NCI-H2171 (cell line): Measurements from ENCODE around the gene IFI16.
"Not testable (repeated sequence)": the region's sequence is repeated elsewhere in the genome, so short reads cannot be mapped to it uniquely, and the experiment has no call there.

ENCODE experiments used
- DNase-seq: peaks from one replicate; lab custom pipeline; 2025; lab: John Stamatoyannopoulos, UW

Gene IFI16

DNA sequence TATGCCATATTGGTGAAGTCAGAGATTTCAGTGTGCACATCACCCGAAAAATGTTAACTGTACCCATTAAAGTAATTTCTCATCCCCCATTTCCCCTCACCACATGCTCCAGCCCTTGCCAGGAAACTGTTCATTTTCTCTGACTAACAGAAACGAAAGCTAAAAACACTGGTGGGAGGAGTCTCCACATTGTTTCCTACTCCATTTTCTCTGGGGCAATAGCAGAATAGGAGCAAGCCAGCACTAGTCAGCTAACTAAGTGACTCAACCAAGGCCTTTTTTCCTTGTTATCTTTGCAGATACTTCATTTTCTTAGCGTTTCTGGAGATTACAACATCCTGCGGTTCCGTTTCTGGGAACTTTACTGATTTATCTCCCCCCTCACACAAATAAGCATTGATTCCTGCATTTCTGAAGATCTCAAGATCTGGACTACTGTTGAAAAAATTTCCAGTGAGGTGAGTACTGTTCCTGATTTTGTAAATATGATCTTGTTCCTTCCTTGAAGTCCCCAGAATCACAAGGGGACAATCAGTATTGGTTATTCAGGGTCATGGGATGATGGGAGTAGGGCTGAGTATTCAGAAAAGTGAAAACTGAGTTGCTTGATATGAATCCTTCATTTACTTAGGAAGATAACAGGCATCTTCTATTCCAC, at the start of gene IFI16:
IFI16 (plus strand) TSS at position 204 of the 658 bp plus-strand sequence. CDS start 4,774 bp downstream, outside the sequence.
- DNase-seq, result no peak

DNA sequence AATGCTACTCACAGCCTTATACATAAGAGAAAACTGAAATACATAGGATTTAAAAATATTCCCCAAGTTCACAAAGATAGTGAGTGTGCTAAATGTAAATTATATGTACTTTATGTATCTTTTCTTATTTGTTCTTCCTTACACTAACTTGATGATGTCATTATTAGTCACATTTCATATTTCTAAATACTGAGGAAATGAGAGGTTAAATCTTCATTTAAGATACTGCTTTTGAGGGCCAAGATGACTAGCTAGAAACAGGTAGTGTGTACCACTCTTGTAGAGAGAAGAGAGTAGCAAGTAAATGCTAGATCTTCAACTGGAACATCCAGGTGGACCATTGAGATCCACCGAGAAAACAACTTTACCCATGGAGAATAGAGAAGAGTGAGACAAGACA, 48.5 kb upstream of the IFI16 start:
- DNase-seq, result no peak

DNA sequence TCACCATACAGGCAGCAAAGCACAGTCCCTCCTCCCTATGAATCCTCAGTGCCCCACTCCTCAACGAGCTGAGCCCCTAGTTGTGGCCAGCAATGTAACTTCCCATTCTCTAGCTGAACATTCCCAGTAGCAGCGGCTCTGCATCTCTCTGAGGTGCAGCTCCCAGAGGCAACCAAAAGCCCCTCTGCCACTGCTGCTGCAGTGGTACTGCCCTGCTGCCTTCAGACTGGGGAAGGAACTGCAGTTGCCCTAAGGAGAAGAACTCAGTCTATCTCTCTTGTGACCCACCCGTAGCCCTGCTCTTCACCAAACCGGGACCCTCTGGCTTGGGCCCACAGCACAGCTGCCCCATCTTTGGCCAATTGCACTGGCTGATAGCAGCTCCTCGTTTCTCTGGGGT, 46.7 kb upstream of the IFI16 start:
- no peak for DNase-seq

DNA sequence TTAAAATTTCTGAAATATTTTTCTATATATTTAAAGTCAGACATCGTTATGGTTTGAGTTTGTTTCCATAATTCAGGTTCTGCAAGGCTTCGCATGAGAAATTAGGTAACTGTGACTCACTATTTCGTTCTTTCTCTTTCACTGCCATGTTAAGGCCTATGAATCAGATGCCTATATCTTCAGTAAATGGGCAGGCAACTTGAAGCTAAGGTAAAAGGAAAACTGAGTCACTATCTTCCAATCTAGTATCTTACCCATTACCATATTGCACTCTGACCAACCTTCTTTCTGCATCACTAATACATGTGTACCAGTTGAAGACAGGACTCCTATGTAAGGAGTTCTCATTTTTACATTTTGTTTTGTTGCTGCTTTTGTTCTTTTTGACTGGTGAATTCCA, 40.5 kb upstream of the IFI16 start:
- no peak for DNase-seq

DNA sequence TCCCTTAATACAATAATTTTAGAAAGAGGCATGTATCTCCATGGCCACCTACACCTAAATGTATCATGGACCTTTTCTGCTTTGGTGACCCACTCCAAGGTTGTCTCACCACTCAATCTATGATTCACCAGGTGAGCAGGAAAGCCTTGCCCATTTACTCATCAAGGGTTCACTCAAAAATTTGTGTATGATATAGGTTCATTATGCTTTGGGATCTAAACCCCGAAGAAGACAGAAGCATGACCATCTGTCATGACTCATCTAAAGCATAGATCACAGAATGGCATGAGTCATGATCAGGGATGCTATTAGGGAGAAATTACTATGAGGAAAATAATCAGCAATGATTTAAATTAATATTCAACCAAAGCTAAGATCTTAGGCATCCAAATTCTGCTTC, 39.9 kb upstream of the IFI16 start:
- no peak for DNase-seq

DNA sequence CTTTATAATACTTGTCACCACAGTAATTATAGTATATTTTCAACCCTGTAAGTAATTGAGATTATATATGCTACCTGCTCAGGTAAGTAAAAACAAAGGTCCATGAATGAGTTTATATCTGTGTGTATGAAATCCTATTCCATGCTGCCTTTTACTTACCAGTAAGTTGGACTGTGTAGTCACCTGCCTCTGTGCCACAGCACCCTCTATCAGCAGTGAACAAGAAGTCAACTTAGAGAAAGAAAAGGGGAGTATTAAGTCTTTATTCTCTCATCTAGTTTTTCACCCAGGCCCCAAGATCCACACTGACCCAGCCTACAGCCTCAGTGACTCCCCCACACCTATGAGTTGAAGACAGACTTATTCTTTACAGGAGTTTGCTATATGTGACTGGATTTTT, 36.9 kb upstream of the IFI16 start:
- DNase-seq, result no peak

DNA sequence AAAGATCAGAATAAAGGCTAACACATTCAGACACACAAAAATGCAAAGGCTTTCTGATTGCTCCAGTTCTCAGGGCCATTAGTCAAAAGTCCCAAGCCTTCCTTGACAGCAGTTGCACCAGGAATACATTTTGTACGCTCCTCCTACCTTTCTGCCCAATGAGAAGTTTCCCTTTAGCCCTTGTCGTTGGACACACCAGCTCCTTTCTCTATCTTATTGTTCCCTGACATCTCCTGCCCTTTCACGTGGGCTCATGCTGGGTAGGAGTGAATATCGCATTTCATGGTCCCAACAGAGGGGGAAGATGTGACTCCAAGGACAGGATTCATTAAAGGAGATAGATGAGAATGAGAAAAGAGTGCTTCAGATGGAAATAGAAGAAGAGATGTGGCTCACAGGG, 33.5 kb upstream of the IFI16 start:
- no peak for DNase-seq

DNA sequence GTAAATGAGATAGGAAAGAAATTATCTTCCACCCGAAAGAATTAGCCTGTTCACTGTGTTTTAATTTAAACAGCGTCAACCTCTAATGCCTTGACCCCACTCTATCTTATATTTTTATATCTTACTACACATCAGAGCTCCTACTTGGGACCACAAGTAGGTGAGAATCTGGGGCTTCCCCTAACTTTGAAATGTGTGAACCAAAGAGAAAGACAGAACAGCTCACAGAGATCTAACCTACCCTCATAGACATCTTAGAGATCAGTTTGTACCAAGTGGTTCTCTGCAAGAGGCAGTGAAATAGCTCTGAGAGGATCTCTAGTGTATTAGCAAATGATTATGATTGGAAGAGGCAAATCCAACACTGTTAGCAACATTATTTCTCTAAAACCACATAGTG, 31.0 kb upstream of the IFI16 start:
- DNase-seq, result no peak

DNA sequence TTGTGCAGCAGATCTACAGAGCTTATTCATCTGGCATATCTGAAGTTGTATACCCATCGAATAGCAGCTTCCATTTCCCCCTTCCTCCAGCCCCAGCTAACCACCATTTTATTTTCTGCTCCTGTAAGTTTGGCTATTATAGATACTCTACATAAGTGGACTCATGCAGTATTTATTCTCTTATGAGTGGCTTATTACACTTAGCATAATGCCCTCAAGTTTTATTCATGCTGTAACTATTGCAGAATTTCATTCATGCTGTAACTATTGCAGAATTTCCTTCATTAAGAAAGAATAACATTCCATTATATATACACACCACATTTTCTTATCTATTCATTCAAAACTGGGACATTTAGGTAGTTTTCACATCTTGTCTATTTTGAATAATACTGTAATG, 30.5 kb upstream of the IFI16 start:
- DNase-seq, result no peak

DNA sequence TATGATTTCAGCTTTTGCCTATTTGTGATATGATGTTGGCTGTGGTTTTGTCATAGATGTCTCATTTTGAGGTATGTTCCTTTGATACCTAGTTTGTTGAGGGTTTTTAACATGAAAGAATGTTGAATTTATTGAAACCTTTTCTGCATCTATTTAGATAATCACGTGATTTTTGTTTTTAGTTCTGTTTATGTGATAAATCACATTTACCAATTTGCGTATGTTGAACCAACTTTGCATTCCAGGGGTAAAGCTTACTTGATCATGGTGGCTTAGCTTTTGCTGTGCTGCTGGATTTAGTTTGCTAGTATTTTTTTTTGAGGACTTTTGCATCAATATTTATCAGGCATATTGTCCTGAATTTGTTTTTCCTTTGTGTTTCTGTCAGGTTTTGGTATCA, 26.5 kb upstream of the IFI16 start:
- no peak for DNase-seq

DNA sequence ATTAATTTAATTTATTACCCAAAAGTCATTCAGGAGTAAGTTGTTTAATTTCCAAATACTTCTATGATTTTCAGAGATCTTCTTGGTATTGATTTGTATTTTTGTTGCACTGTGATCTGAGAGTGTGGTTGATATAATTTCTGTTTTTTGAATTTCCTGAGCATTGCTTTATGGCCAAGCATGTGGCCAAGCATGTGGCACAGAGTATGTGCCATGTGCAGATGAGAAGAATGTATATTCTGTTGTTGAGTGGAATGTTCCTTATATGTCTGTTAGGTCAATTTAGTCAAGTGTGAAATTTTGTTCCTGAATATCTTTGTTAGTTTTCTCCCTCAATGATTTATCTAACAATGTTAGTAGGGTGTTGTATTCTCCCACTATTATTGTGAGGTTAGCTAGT, 25.3 kb upstream of the IFI16 start:
- DNase-seq, result no peak

DNA sequence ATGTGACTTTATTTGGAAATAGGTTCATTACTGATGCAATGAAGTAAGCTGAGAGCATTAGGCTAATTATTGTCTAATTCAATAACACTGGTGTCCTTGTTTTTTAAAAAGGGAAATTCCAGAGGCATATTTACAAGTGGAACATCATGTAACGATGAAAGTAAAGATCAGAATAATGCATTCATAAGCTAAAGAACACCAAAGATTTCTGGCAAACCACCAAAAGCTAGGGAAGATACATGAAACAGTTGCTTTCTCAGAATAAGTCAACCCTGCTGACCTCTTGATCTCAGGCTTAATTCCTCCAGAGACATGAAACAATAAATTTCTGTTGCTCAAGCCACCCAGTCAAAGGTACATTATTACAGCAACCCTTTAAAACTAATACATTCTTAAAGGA, 20.3 kb upstream of the IFI16 start:
- no peak for DNase-seq

DNA sequence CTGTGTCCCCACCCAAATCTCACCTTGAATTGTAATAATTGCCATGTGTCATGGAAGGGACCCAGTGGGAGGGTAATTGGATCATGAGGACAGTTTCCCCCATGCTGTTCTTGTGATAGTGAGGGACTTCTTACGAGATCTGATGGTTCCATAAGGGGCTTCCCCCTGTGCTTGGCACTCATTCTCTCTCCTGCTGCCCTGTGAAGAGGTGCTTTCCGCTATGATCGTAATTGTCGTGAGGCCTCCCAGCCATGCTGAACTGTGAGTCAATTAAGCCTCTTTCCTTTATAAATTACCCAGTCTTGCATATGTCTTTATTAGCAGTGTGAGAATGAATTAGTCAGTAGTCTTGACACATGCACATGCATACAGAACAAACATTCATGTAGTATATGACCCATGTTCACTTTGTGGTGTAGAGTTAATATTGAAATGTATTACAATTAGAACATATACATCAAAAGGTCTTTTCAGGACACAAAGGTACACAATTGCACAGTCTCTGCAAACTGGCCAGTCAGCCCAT, 16.9 kb upstream of the IFI16 start:
- DNase-seq, result no peak

DNA sequence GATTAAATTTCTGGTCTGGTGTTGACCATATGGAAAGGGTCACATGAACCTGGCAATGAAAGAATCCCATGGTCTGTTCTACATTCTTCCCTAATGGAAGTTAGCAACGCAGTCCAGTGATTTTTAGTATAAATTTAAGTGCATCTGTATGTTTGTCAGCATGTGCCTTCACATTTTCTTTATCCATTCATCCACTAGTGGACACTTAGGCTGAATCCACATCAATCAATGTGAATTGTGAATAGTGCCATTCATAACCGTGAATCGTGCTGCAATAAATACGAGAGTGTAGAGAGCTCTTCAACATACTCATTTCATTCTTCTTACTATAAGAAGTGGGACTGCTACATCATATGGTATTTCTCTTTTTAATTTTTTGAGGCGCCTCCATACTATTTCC, 12.7 kb upstream of the IFI16 start:
- DNase-seq, result no peak

DNA sequence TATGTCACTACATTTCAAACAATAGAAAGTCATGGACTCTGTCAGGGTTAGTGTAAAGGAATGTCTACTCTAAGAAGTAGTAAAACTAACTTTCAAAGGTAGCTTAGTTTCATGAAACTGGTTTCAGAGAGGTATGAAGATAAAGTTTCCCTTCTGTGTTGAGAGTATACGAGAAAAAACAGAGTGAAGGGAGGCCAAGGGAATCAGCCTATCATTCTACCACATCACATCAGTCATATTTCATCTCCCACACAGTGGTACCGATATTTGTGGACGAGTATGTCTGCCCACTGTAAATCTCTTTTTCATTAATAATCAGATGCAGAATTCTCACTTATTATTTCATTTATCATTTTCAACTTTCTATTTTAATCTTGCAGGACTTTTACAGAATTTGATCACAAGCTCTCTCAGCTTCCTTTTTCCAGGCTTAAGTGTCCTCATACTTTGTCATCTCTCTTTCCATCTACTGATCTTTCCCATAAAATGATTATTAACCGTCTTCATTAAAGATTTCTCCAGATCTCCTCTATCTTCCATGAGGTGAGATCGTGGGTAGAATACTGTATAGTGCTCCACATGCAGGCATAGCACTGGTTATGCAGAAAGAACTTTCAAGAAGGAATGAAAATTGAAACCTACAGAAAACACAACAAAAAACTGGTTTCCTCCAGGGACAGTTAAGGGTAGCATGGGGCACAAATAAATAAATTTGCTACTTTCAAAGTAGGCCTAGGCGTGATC, 11.5 kb upstream of the IFI16 start:
- no peak for DNase-seq

DNA sequence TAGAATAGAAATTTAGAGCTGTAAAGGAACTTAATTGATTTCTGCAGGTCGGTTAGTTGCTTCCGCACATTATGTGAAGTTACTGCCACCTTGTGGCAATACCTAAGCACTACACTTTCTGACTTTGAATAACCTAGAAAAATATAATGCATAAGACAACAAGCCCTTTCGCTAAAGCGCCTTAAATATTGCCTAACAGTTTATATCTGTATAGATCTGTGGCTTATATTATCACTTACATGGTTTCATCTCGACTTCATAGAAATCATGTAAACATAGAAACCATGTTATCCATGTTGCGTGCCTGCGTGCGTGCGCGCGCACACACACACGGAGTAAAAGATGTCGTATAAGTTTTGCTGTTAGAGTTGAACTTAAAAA, 10.9 kb upstream of the IFI16 start:
- peak; percentile 18 for DNase-seq

DNA sequence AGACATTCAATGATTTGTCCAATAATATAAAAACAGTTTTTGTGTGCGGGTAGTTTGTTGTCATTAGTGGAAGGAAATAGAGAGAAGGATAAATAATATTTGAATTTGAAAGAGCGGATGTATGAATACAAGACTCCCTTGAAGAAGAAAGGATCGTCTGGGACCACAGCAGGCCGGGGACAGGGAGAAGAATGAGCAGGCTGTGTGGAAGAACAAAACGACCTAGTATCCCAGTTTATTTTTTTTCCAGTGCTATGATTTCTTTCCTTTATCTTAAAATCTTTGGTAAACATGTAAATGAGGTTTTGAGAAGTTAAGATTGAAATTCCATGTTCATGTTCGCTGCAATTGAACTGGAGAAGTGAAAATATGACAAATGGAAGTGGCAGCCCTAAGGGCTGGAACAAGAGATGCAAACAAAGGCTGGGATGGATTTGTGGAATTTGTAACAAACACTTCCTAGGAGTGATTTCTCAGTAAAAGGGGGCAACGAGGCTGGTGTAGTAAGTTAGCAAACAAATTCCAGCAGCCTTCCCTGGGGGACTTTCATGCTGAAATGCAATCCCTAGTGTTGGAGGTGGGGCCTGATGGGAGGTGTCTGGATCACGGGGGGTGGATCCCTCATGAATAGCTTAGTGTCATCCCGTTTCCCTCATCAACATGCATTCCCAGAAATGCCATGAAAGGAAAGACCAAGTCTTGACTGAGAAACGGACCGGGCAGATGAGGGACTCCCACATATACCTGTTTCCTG, 10.2 kb upstream of the IFI16 start:
- DNase-seq, result no peak

DNA sequence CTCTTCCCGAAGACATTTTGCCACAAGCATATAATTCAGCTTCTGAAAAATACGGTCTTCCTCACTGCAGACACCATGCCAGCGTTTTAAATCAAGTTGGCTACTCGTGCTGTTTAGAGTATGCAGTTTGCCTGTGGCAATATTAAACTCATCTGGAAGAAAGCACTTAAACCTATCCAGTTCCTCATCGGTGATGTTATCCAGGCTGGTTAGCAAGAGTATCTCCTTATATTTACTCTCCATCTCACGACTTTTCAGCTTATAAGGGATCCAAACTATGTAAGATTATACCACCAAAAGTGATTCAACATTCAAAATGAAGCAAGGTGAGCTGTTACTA, 9.7 kb upstream of the IFI16 start:
- DNase-seq, result no peak

DNA sequence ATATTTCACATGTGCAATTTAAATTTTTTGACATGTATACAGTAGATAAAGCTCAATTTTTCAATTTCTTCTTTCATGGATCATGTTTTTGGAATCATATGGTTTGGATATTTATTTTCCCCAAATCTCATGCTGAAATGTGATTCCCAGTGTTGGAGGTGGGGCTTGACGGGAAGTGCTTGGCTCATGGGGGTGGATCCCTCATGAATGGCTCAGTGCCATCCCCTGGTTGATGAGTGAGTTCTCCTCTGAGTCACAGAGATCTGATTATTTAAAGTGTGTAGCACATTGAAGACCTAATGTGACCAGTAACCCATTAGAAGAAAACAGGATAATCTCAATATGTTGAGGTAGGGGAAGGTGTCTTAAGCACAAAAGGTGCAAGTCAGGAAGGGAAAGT, 9.1 kb upstream of the IFI16 start:
- no peak for DNase-seq

DNA sequence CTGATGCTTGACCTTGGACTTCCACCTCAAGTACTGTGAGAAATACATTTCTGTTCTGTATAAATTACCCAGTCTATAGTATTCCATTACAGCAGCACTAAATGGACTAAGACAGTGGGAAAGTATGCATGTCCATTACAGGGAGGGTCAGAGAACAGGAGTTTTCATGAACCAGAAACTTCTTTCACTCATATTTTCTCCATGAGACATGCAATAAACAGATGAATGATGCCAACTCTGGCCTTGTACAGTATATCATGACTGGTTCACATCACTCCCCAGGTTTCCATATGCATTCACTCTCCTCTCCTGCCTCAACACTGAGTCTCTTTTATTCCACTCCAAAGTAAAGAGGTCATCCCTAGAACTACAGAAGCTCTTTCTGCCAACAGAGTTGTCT, 4.5 kb upstream of the IFI16 start:
- no peak for DNase-seq

DNA sequence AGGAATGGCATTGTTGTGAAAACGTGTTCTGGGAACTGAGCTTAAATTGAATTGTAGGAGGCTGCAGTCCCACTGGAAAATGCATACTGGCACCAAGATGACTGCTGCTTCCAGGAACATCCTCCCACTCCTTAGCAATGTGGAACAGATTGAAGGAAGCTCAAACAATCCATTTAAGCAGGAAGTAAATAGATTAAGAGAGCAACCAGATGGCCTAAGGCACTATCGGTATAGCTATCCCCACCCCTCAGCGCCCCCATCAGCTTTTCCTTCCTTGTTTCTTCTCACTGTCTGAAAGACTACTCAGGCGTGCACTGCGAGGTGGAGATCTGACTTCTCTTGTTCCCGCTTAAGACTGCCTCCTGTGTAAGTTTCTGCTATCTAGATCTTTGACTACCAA, 4.0 kb upstream of the IFI16 start:
- no peak for DNase-seq

DNA sequence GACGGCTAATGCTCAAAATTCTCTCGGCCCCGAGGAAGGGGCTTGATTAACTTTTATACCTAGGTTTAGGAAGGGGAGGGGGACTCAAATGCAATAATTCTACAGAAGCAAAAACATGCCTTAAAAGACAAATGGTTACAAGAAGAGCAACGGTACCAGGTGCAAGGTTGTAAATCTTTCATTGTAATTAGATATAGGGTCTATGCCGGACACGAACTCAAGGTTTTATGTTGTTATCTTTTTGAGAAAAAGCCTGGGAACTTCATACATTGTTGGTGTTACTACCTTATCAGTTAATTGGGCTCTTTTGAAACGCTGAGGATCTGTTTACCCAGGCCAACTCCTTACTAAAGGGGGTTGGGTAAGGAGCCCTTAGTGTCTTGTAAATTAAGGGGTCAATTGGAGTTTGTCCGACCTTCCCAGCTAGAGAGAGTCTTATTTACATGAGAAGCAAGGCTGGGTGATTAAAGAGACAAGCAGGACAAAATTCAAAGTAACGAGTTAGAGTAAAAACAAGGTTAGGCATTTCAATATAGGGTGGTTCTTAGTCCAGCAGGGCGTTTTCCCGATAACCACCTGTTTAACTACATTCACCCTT, 3.4 kb upstream of the IFI16 start:
- not testable (repeated sequence) for DNase-seq

DNA sequence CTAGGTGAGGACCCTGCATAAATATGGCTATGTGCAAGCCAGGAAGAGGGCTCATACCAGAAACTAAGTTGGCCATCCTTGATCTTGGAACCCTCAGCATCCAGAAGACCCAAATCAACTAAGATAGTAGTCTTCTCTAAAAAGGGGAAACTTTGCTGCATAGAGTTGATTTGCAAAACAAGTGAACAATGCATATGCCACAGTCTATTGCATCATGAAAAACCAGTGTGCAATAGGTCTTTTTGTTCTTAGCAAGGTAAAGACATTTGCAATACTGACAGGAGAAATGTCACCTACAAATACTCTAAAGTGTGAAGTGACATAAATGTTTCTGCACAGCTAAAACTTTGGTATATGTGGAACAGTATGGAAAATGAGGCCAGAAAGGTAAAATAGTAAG, 2.0 kb upstream of the IFI16 start:
- DNase-seq, result no peak
